Stimulated activated naive CD8-positive, alpha-beta T cell treated with anti-CD3 and anti-CD28 coated beads, Interleukin-15, Interleukin-2, amounts not matched to agents 100 U/mL and 50 U/mL, for 24 hours (primary cell): Measurements from ENCODE around the gene GSG1L.

Experiments used
- ATAC-seq: fragments of 150-1000 bp; cut with Tn5 transposase; one replicate; pipeline ENCODE4 v1.10.0; 2021
- DNase-seq: peaks from one replicate; pipeline ENCODE4 v3.0.0; 2021

The GSG1L gene

GRCh38 chr16:27771201-27771910 lies 292.2 kb downstream of the GSG1L start:
- no peak for ATAC-seq
- no peak for DNase-seq

GRCh38 chr16:27770271-27771196 lies 293.0 kb downstream of the GSG1L start:
- ATAC-seq, result no peak
- DNase-seq, result no peak

- no peak for ATAC-seq
- DNase-seq, result no peak
Observed at GRCh38 chr16:27769561-27770255, 293.8 kb downstream of the GSG1L start.

- DNase-seq (no peak), ATAC-seq (no peak)
Observed at GRCh38 chr16:27768651-27769272, 294.8 kb downstream of the GSG1L start.

- ATAC-seq, result no peak
- no peak for DNase-seq
Observed at GRCh38 chr16:27767971-27768591, 295.4 kb downstream of the GSG1L start.

GRCh38 chr16:27767081-27767480 lies 296.4 kb downstream of the GSG1L start:
- DNase-seq (no peak), ATAC-seq (no peak)

GRCh38 chr16:27766236-27766925 lies 297.1 kb downstream of the GSG1L start:
- DNase-seq (no peak), ATAC-seq (no peak)

GRCh38 chr16:27764869-27765675 lies 298.4 kb downstream of the GSG1L start:
- ATAC-seq, result no peak
- DNase-seq, result no peak

- DNase-seq, result no peak
Observed at GRCh38 chr16:27764427-27764826, 299.1 kb downstream of the GSG1L start.

GRCh38 chr16:27762441-27762840 lies 301.1 kb downstream of the GSG1L start:
- ATAC-seq (no peak), DNase-seq (no peak)

More at GRCh38 chr16:27764427-27764826, 299.1 kb downstream of the GSG1L start:
- no peak for ATAC-seq

- no peak for DNase-seq
- no peak for ATAC-seq
Observed at GRCh38 chr16:27761816-27762215, 301.7 kb downstream of the GSG1L start.

GRCh38 chr16:27760789-27761176 lies 302.7 kb downstream of the GSG1L start:
- ATAC-seq (no peak), DNase-seq (no peak)

GRCh38 chr16:27759967-27760788 lies 303.3 kb downstream of the GSG1L start:
- ATAC-seq, result no peak
- no peak for DNase-seq

GRCh38 chr16:27759301-27759871 lies 304.1 kb downstream of the GSG1L start:
- DNase-seq, result no peak
- no peak for ATAC-seq

- no peak for DNase-seq
- ATAC-seq, result no peak
Observed at GRCh38 chr16:27758544-27758943, 305.0 kb downstream of the GSG1L start.

GRCh38 chr16:27756206-27756970 lies 307.1 kb downstream of the GSG1L start:
- ATAC-seq (no peak), DNase-seq (no peak)

- ATAC-seq (no peak), DNase-seq (no peak)
Observed at GRCh38 chr16:27754788-27755690, 308.5 kb downstream of the GSG1L start.
